T-helper 22 cell (primary cell): ENCODE data around the gene LRRC71.
"Not testable (repeated sequence)": the region's sequence is repeated elsewhere in the genome, so short reads cannot be mapped to it uniquely, and the experiment has no call there.

Experiments used
- DNase-seq: peaks from one replicate; pipeline ENCODE4 v3.0.0-alpha.2; 2020; ENCODE audit warnings: low read depth

The LRRC71 gene

DNA sequence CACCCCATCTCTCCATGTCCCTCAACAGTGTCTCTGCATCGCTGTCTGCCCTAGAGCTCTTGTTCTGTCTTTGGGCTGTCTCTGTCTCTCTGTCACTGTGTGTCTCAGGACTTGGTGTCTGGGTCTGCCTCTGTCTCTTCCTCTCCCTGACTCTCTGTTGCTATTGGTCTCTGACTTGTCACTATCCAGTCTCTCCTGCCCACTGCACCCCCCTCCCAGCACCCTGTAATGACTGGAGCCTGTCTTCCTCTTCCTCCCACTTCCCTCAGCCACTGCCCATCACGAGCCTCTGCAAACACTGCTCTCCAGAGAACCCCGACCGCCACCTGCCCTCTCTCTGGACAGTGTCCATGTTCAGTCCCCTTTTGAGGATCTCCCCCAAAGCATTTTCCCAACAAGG, 14.8 kb upstream of the LRRC71 start:
- no peak for DNase-seq

DNA sequence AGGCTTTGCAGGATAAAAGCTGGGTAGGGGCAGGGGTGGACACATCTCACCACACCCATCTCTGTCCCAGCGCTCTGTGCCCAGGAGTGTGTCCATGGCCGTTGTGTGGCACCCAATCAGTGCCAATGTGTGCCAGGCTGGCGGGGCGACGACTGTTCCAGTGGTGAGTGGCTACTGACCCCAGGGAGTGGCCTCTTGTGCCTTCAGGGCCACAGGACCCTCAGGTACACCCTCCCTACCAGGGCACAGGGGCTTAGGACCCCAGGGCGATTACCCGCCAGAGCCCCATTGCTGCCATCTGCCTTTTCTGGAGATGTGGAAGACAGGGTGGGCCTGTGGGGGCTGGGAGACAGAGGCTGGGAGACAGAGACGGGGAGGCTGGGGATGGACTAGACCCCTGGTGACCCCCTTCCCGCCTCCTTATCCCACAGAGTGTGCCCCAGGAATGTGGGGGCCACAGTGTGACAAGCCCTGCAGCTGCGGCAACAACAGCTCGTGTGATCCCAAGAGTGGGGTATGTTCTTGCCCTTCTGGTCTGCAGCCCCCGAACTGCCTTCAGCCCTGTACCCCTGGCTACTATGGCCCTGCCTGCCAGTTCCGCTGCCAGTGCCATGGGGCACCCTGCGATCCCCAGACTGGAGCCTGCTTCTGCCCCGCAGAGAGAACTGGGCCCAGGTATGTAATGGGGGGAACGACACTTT, 14.1 kb upstream of the LRRC71 start:
- DNase-seq = no peak

DNA sequence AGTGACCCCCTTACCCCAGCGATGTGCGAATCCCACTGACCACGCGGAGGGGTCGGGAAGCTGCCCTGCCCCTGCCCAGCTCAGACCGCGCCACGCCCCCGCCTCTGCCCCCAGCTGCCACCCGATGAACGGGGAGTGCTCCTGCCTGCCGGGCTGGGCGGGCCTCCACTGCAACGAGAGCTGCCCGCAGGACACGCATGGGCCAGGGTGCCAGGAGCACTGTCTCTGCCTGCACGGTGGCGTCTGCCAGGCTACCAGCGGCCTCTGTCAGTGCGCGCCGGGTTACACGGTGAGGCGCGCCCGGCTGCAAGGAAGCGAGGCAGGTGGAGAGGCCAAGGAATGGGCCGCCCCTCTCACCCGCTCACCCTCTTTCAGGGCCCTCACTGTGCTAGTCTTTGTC, 11.9 kb upstream of the LRRC71 start:
- no peak for DNase-seq

DNA sequence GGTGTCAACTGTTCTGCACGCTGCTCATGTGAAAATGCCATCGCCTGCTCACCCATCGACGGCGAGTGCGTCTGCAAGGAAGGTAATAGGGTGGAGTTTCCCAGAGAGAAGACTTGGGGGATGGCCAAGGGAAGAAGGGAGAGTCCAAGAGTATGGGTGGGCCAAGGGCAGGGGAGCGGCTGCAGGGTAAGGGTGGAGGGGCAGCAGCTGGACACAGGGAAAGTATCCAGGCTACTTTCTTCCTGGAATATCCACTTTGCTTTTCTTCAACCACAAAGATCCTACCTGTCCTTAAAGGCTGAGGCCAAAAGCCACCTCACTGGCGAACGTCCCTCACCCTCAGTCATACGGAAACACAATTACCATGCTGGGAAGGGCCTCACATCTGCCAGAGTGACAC, 11.5 kb upstream of the LRRC71 start:
- DNase-seq = no peak

DNA sequence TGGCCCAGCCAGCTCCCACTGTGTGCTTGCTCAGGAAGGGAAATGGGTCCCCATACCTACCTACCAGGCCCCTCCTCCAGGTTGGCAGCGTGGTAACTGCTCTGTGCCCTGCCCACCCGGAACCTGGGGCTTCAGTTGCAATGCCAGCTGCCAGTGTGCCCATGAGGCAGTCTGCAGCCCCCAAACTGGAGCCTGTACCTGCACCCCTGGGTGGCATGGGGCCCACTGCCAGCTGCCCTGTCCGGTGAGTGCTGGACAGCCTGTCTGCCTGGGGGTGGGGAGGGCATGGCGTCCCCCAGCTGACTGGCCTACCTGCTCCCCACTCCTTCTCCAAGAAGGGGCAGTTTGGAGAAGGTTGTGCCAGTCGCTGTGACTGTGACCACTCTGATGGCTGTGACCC, 10.8 kb upstream of the LRRC71 start:
- DNase-seq = no peak

DNA sequence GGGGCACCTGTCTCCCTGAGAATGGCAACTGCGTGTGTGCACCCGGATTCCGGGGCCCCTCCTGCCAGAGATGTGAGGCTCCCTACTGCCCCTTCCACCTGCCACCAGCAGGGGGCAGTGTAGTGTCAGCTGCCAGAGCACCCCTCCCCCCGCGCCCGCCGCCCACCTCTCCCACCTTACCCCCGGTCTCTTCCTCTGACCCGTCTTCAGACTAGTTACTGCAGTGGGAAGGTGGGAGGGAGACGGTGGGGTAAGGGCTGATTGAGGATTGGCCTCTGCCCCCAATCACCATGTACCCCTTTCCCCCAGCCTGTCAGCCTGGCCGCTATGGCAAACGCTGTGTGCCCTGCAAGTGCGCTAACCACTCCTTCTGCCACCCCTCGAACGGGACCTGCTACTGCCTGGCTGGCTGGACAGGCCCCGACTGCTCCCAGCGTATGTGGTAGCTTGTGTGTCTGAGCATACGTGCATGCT, 10.1 kb upstream of the LRRC71 start:
- peak; percentile 8 for DNase-seq

DNA sequence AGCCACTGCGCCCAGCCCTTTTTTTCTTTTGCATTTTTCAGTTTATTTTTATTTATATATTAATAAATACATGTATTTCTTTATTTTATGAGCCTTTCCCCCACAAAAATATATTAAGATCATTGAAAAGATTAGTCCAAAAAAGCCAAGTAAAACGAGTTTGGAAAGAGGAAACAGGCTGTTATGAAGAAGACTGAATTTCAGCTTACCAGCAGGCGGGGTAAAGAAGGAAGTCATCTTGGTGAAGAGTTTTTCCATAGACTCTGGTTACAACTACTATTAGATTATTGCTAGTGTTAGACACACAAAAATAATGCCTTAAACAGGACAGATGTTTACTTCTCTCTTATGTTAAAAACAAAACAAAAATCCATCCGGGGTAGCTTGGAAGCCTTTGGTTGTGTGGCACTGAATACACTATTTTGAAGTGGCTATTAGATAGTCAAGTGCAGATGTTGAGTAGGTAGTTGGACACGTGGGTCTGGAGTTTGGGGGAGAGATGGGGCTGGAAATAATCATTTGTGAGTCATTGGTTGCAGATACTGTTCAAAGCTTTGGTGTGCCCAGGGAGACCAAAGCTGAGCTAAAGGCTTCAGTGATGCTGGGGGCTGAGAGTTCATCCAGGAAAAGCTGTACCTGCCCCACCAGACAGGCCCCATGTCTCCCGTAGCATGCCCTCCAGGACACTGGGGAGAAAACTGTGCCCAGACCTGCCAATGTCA, 8.7 kb upstream of the LRRC71 start:
- DNase-seq = no peak

DNA sequence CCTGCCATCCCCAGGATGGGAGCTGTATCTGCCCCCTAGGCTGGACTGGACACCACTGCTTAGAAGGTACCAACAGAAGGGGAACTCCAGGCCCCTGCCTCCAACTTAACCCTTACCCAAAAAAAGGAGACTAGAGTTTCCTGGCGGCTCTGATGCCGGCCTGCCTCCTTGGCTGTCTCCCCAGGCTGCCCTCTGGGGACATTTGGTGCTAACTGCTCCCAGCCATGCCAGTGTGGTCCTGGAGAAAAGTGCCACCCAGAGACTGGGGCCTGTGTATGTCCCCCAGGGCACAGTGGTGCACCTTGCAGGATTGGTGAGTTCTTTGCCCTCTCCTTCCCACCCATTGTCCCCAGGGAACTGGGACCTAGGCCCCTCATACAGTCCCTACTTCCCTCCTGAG, 8.1 kb upstream of the LRRC71 start:
- no peak for DNase-seq

DNA sequence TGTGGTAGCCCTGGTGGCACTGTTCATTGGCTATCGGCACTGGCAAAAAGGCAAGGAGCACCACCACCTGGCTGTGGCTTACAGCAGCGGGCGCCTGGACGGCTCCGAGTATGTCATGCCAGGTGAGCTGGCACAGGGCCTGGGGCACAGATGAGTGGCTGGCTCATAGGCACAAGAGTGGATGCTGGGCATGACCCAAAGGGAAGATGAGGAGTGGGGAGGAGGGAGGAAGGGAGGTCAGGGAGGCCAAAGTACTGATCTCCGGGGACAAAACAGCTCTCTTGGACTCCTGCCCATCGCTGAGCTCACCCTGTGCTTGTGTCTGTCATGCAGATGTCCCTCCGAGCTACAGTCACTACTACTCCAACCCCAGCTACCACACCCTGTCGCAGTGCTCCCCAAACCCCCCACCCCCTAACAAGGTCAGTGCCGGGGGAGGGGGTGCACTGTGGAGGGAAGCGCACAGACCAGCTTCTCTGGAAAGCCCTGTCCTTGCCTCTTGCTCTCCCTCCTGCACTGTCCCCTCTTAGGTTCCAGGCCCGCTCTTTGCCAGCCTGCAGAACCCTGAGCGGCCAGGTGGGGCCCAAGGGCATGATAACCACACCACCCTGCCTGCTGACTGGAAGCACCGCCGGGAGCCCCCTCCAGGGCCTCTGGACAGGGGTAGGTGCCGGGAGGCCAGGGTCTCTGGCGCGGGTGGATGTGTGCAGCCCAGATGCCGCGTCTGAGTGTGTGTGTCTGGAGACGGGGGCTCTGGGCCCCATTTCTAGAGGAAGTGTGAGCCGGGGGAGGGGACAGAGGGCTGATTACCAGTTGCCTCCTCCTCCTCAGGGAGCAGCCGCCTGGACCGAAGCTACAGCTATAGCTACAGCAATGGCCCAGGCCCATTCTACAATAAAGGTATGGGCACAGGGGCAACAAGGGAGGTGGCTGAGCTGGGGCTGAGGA, 7.3 kb upstream of the LRRC71 start:
- DNase-seq = no peak

DNA sequence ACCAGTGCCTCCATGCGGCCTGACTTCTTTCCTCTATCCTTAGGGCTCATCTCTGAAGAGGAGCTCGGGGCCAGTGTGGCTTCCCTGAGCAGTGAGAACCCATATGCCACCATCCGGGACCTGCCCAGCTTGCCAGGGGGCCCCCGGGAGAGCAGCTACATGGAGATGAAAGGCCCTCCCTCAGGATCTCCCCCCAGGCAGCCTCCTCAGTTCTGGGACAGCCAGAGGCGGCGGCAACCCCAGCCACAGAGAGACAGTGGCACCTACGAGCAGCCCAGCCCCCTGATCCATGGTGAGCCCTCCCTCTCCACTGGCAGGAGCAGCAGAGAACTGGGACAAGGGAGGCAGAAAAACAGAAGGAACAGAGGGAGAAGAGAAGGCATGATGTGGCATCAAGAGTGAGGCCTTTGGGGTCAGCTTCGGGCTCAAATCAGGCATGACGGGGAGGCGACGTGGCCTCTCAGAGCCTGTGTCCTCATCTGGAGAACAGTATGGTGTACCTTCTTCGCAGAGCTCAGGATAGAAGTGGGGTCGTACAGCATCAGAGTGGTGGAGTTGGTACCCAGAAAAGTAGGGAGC, 6.5 kb upstream of the LRRC71 start:
- no peak for DNase-seq

DNA sequence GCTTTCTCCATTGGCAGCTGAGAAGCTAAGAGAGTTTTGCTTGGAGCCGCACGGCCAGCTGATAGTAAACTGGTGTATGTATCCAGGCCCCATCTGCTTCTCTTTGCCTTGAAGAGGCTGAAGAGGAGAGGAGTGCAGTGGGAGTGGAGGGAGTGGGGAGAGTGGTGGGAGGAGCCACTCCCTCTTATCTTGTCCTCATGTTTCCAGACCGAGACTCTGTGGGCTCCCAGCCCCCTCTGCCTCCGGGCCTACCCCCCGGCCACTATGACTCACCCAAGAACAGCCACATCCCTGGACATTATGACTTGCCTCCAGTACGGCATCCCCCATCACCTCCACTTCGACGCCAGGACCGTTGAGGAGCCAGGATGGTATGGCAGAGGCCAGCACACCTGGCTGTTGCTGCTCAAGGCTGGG, 6.0 kb upstream of the LRRC71 start:
- no peak for DNase-seq

DNA sequence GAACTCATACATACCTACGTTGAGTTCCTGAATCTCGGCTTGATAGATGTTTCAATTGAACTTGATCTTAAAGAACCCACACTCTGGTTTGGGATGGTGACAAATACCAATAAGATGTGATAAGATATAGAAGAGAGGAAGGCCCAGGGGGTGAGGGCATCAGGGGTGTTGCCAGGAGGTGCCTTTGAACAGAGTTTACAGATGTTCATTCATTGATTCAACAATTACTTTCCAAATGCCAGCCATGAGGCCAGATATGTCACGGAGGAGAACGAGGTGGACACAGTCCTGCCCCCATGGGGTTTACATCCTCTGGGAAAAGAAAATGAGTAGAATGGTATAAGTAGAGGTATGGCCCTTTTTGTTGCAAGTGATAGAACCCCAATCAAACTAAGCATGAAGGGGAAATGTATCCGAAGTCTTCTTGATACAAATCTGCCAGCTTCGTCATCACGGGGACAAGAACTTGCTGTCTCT, 659 bp downstream of the LRRC71 start:
- no peak for DNase-seq

DNA sequence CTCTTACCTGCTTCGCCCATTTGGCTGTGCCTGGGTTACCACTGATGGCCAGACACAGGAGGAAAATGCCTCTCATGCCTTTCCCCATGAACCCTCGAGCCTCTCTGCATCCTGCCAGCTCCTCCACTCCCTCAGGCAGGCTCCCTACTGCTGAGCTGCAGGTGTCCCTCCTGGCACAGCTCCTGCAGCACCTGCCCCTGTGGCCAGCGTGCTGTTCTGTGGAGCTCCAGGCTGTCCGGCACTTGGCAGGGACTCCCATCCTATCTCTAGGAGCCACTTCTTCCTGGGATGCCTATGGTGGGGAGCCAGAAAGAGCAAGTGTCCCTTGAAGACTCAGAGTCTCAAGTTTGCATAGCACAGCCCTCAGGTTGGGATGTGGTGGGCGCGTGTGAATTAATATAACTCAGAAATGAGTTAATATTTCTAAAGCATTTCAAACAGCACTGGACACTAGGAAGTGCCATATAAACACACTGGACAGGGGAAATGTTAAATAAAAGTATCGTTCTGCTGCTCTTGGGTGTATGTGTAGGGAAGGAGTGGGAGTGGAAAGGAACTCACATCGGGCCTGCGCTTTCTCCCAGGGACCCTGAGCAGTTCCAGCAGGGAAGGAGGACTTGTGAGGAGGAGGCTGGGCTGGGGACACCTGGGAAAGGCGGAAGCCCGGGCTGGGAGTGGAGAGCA, 2.7 kb downstream of the LRRC71 start:
- no peak for DNase-seq

DNA sequence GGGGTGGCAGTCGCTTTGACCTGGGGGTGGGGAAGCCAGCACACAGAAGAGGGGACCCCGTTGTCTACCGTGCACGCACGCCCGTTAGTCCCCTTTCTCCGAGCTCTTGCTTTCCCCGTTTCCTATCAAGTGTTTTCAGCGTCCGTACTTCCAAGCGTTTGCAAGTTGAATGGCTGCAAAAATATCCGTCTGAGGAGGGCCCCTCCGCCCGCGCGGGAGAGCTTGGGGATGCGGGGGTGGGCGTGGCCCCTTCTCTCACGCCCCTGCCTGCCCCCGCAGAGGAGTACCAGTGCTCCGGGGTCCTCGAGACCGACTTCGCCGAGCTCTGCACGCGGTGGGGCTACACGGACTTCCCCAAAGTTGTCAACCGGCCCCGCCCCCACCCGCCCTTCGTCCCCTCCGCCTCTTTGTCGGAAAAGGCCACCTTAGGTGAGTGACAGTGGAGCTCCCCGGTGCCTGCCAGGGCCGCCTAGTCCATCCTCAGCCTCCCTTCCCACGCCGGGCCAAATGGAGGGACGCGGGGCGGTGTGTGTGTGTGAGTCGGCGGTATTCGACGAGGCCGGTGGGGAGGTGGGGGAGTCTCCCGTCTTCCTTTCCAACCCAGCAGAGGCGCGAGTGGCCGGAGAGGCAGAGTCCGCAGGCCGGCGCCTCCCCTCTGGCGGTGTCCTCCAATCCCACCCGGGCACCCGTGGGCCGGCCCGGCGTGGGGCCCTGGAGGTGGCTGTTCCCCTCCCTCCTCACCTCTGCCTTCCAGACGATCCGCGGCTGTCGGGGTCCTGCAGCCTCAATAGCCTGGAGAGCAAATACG, 3.4 kb downstream of the LRRC71 start:
- DNase-seq = no peak

DNA sequence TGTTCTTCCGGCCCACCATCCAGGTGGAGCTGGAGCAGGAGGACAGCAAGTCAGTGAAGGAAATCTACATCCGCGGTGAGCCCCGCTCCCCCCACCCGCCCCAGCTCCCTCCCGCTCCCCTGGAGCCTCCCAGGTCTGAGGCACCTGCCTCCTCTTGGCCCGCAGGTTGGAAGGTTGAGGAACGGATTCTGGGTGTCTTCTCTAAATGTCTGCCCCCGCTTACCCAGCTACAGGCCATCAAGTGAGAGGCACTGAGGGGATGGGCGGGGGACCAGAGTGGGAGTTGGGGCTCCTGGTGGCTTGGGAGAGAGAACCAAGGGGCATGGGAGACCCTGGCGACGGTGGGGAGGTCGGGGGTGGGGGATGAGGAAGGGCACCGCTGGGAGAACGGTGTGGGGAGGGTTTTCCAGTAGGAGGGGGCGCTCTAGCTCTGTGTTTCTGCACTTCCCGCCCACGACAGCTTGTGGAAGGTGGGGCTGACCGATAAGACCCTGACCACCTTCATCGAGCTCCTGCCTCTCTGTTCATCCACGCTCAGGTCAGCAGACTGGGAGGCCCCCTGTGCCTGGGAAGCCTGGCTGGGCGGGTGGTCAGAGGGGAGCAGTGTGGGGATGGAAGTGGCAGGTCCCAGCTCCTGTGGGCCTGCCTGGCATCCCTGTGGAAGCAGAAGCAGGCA, 4.2 kb downstream of the LRRC71 start:
- DNase-seq = no peak

DNA sequence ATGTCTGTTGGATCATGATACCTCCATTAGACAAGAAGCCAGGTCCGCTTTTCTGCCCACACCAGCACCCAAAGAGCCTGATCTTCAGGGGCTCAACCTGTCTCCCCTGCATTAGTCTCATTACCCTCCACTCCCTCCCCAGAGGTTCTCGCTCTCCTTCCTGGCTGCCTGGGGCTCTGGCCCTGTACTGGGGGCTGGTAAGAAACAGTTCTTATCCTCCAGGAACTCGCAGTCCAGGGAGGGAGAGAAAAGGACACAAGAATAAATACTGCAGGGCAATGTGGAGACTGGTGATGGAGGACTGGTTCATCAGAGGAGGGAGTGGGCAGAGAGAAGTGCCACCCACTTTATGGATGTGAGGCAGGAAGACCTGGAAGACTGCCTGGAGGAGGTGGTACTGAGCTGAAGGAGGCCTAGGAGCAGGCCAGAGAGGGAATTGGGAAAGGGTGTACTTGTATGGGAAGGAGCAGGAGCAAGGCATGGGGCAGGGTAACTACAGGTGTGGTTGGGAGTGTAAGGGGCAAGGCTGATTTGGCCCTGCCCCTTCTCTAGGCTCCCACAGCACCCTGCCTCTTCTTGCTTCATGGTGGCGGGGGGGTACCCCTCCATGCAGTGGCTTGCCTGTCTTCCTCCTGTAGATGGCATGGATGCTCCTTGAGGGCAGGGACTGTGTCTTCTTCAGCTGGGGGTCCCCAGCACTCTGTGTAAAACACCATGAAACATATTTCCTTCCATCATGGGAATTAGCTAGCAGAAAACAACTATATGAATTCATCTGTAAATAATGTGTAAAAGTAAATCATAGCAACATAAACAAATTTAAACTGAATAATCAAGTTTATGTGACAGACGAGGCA, 5.0 kb downstream of the LRRC71 start:
- DNase-seq = no peak

DNA sequence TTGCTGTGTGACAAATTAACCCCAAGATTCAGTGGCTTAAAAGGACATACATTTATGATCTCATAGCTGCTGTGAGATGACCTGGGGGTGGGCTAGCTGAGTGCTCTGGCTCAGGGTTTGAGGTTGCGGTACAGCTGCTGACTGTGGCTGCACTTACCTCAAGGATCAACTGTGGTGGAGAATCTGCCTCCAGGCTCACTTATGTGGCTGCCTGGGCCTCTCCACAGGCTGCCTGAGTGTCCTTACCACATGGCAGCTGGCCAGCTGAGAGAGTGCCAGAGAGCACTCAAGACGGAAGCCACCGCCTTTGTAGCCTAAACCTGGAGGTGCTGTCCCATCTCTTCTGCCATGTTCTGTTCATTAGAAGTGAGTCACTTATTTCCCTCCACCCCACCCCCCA, 5.7 kb downstream of the LRRC71 start:
- DNase-seq = no peak

DNA sequence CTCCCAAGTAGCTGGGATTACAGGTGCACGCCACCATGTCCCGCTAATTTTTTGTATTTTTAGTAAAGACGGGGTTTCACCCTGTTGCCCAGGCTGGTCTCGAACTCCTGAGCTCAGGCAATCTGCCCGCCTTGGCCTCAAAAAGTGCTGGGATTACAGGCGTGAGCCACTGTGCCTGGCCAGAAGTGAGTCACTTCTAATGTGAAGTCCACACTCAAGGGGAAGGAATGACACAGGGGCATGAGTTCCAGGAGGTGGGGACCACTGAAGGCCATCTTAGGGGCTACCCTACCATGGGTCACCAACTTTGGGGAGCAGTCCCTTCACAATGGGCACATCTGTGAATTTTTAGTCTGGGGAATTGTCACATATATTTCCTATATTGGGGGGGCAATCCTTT, 6.3 kb downstream of the LRRC71 start:
- not testable (repeated sequence) for DNase-seq
